Loucy (cell line): ENCODE results near the gene BCAM.

Experiments used
- EZH2phosphoT487 ChIP-seq: fragments of 200-600 bp; IDR thresholded peaks from 2 replicates; pipeline ENCODE4 v1.6.1; 2018; ENCODE audit warnings: antibody characterized with exemption, mild to moderate bottlenecking, moderate library complexity, borderline replicate concordance
- TF ChIP-seq, protein P1 (sequence below): fragments of 200-600 bp; sonication (generic); conservative IDR thresholded peaks from 2 replicates; pipeline ENCODE4 v1.5.1; 2014; ENCODE audit warnings: mild to moderate bottlenecking, antibody characterized with exemption, low read length

DNA sequence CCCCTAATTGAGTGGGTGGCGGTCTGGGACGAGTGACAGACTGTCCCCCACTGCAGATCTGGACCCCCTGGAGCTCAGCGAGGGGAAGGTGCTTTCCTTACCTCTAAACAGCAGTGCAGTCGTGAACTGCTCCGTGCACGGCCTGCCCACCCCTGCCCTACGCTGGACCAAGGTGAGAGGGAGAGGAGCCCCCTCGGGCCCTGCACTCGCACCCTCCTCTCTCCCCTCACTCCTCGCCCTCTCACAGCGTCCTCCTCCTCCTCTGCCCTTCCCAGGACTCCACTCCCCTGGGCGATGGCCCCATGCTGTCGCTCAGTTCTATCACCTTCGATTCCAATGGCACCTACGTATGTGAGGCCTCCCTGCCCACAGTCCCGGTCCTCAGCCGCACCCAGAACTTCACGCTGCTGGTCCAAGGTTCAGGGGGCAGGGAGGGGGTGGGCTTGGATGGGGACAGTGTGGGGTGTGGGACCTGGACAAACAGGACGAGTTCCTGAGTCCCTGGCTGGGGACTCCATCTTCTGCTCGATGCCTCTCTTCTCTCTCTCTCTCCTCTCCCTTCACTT is 9.6 kb downstream of the BCAM start:
- TF ChIP-seq, protein P1, sequence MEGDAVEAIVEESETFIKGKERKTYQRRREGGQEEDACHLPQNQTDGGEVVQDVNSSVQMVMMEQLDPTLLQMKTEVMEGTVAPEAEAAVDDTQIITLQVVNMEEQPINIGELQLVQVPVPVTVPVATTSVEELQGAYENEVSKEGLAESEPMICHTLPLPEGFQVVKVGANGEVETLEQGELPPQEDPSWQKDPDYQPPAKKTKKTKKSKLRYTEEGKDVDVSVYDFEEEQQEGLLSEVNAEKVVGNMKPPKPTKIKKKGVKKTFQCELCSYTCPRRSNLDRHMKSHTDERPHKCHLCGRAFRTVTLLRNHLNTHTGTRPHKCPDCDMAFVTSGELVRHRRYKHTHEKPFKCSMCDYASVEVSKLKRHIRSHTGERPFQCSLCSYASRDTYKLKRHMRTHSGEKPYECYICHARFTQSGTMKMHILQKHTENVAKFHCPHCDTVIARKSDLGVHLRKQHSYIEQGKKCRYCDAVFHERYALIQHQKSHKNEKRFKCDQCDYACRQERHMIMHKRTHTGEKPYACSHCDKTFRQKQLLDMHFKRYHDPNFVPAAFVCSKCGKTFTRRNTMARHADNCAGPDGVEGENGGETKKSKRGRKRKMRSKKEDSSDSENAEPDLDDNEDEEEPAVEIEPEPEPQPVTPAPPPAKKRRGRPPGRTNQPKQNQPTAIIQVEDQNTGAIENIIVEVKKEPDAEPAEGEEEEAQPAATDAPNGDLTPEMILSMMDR = no peak
- TF ChIP-seq EZH2phosphoT487 = no peak
